ENCODE measurements around the gene ABHD17B. TPM values are rescaled to one million over a fixed set of nuclear protein-coding genes. Genes with fewer than 3 reads are reported as not detected.

ABHD17B gene
- total RNA-seq, 1 donor from 2014 or later: 10.9 TPM

DNA sequence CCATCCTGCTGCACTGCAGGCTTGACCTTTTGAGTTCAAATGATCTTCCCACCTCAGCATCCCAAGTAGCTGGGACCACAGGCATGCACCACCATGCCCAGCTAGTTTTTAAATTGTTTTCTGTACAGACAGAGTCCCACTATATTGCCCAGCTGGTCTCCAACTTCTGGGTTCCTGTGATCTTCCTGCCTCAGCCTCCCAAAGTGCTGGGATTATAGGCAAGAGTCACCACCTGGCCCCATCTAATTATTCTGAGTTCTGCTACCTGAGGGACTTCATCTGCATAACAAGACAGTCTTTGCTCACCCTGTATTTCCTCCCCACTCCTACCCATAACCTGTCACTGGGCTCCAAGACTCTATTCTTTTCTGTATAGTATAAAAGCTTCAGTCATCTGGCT, 88.1 kb downstream of the ABHD17B start:
- DNase-seq (ENCODE audit: low spot score) (no peak), ATAC-seq (no peak)

DNA sequence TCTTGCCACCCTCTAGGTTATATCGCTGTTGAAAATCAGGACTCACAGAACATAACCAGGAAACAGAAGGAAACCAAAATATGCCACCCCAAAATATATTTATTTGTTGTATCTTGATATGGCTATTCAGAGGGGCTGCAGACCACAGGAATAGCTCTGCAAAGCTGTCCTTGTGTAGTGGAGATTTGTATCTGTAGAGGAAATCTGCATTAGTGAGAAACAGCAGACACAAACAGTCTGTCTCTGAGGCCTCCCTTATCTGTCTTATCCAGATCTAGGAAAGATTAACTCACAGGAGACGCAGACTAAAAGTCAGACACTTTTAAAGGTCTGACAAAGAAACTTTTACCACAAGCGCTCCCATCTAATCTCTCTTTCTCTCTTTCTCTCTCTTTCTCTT, 88.5 kb downstream of the ABHD17B start:
- no peak for DNase-seq (ENCODE audit: low spot score)
- ATAC-seq: no peak

DNA sequence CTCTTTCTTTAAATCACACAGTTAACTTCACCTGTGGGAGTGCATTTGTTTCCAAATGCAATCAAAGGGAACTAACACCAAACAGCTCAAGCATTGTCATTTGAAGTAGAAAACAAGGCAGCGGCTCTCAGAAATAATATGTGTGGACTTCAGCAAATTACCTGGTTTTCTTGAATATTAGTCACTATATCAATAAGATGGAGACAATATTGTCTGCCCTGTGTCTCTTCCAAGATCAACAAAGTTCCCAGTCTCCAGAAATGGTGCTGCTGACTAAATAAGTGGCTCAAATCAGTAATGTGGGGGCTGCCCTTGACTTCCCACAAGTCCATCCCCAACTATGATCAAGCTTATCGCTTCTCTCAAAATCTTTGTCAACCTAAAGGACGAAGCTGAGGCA, 89.6 kb downstream of the ABHD17B start:
- DNase-seq (ENCODE audit: low spot score) (no peak), ATAC-seq (no peak)

DNA sequence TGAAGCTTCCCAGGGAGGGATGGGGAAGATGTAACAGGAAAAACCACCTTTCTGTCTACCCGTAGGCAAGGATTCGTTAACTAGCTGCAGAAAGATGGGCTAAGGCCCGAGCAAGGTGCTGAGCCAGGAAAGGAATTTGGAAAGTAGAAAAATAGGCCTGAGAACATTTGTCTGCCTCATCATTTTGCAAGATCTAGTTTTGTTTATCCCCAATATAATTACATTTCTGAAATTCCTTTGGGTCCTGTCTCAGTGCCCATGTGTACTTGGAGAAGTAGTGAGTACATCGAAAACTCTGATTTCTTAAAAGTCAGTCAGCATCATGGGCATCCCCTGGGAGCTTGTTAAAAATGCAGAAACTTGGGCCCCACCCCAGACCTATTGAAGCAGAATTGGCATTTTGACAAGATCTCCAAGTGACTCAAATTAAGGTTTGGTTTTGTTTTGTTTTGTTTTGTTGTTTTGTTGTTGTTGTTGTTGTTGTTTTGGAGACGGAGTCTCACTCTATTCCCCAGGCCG, 90.5 kb downstream of the ABHD17B start:
- DNase-seq (ENCODE audit: low spot score) (no peak), ATAC-seq (no peak)

DNA sequence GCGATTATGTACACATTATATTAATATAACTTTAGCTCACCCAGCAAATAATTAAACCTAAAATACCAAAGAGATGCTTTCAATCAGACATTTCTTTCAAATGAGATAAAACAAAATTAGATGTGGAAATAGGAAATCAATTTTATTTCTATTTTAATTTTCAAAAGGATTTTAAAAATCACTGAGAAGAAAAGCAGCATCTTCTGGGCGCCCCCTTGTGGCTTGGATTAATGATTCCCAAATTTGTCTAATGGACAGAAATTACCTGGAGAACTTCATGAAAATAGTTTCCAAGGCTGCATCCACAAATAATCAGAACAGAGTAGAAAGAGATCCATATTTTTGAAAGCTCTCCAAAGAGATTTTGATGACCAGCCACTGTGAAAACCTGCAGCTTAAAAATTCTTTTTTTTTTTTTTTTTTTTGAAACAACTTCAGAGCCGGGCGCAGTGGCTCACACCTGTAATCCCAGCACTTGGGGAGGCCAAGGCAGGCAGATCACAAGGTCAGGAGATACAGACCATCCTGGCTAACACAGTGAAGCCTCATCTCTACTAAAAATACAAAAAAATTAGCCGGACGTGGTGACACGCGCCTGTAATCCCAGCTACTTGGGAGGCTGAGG, 91.8 kb downstream of the ABHD17B start:
- no peak for DNase-seq (ENCODE audit: low spot score)

DNA sequence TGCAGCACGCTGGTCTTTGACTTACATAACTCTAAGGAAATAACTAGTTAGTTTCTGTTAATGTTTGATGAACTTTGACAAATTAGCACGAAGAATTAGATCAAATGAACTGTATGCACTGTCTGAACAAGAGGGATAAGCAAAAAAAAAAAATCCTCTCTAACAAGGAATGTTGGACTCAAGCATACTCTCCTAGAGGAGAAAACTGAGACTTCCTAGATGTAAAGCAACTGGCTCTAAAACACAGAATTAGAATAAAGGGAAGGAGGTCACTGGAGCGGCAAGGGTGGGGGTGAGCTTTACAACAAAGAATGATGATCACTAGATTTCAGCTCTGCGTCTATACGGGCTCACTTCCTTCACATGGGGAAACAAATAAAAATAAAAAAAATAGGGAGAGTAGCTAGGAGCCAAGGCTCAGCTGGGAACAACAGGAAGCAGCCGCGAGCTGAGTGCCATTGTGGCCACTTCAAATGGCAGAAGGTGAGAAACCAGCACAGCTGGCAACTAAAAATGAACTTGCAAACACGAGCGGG, 94.0 kb downstream of the ABHD17B start:
- ATAC-seq (peak; percentile 50), DNase-seq (ENCODE audit: low spot score) (no peak)

More for the DNA sequence above, 91.8 kb downstream of the ABHD17B start:
- ATAC-seq: peak; percentile 43

Other genes with a start within 250 kb of the ABHD17B start
- 43.3 TPM for gene CEMIP2, start 142.7 kb downstream of the ABHD17B start, total RNA-seq
- 5.1 TPM for gene C9orf85, start 446 bp upstream of the ABHD17B start, total RNA-seq
- not detected for gene C9orf57, start 149.4 kb upstream of the ABHD17B start, total RNA-seq
- gene GDA, start 238.2 kb upstream of the ABHD17B start, total RNA-seq: 43.2 TPM